Kidney (tissue), 14 donors: ENCODE measurements around the gene MMAA. TPM values are rescaled to one million over a fixed set of nuclear protein-coding genes. Genes with fewer than 3 reads are reported as not detected.

ENCODE experiments used
- DNase-seq, 5 donors: peaks; one replicate each; pipeline ENCODE4 v3.0.0-alpha.2; 2013 to 2020
- FAIRE-seq: peaks from 2 replicates; lab custom pipeline; 2012; peaks lifted over from hg19 to GRCh38; lab: Jason Lieb, UNC
- H3K27ac ChIP-seq, 2 donors: one replicate each; pipeline ENCODE4 v1.7.0; 2013; ENCODE audit warnings: low read depth in 2 of 2, low read length in 2 of 2, inconsistent platforms in 1 of 2
- H3K27me3 ChIP-seq: one replicate; pipeline ENCODE4 v1.7.1; 2013; ENCODE audit warnings: low read length, inconsistent platforms; ENCODE audit not compliant: control insufficient read depth, insufficient read depth
- H3K36me3 ChIP-seq, 3 donors: one replicate each; pipeline versions ENCODE4 v1.7.0 to v1.7.1; 2013; ENCODE audit warnings: low read length in 3 of 3, control low read depth in 1 of 3, inconsistent platforms in 1 of 3; ENCODE audit not compliant: insufficient read depth in 3 of 3, control insufficient read depth in 2 of 3
- H3K4me1 ChIP-seq, 3 donors: one replicate each; pipeline versions ENCODE4 v1.7.0 to v1.7.1; 2013; ENCODE audit warnings: low read length in 3 of 3, inconsistent platforms in 1 of 3, low read depth in 1 of 3; ENCODE audit not compliant: control insufficient read depth in 2 of 3, insufficient read depth in 2 of 3
- H3K4me3 ChIP-seq, 3 donors: one replicate each; pipeline versions ENCODE4 v1.7.0 to v1.8.1; 2013; ENCODE audit warnings: low read length in 3 of 3, control low read depth in 1 of 3, inconsistent platforms in 1 of 3
- H3K9ac ChIP-seq, 3 donors: one replicate each; pipeline versions ENCODE4 v1.7.0 to v1.7.1; 2013; ENCODE audit warnings: low read length in 3 of 3, control low read depth in 1 of 3, inconsistent platforms in 1 of 3
- H3K9me3 ChIP-seq, 3 donors: one replicate each; pipeline versions ENCODE4 v1.7.0 to v1.7.1; 2013; ENCODE audit warnings: low read length in 3 of 3, control low read depth in 1 of 3, inconsistent platforms in 1 of 3; ENCODE audit not compliant: control insufficient read depth in 2 of 3, insufficient read depth in 1 of 3
- intact Hi-C: fragments of 100-400 bp; cut with DNase I; formaldehyde crosslinking; loops from one replicate; pipeline ENCODE4 v1.11.1; 2022
- polyA plus RNA-seq: library from polyadenylated mRNA; stranded (reverse); fragments of 350-450 nt; fragmentation: Illumina TruSeq; extraction: RNeasy Lipid Tissue Mini Kit (QIAGEN cat#74804); gene quantifications from one replicate; pipeline ENCODE4 v1.2.3, GENCODE V29; 2014; ENCODE audit warnings: low read depth, low replicate concordance; ENCODE audit not compliant: insufficient read depth
- total RNA-seq: library from RNA; stranded (reverse); fragmentation: NEBNext Ultra II Directional; extraction: Animal tissue kit (Norgen Biotek cat#: 25700); gene quantifications from one replicate; pipeline ENCODE4 v1.2.1, GENCODE V29; 2021
- TF ChIP-seq, protein P1 (sequence below): IDR thresholded peaks from 3 replicates; pipeline ENCODE4 v1.5.1; 2012; ENCODE audit warnings: mild to moderate bottlenecking, moderate library complexity, borderline replicate concordance; ENCODE audit not compliant: insufficient read depth; ENCODE audit errors: extremely low read depth
- donor health status: control.
- donor health status: control.
- donor health status: control.
- donor health status: control.
- donor health status: control.
- donor health status: DM: yes; HTN: yes; CAD: no.
- donor health status: Normal renal cell carcinoma (clear cell type).

MMAA gene
- total and polyA plus RNA-seq, 2 donors from 2014 or later: 12.8 to 18.5 TPM

DNA sequence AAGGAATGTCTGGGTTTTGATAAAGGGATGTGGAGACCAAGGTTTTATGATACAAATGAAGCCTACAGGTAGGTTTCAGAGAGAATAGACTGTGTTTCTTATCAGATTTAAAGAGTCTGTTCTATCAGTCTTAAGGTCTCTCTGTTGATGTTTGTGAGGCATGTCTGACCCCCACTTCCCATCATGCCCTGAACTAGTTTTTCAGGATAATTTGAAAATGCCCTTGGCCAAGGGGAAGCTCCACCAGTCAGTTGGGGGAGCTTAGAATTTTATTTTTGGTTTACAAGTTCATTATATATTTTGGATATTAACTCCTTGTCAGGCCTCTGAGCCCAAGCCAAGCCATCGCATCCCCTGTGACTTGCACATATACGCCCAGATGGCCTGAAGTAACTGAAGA is 79.3 kb downstream of the MMAA start:
- no peaks in the 10 kb centered on the region for H3K27me3 ChIP-seq
- intact Hi-C loops: no loop called here
- no peak for DNase-seq
- H3K4me1 ChIP-seq: no peaks in the 10 kb centered on the region
- H3K9ac ChIP-seq: no peak overlapping the region
- H3K27ac ChIP-seq: no peak overlapping the region
- H3K4me3 ChIP-seq: no peak overlapping the region
- FAIRE-seq: no peak
- H3K9me3 ChIP-seq: no peaks in the 10 kb centered on the region
- no peaks in the 10 kb centered on the region for H3K36me3 ChIP-seq
- TF ChIP-seq, protein P1, sequence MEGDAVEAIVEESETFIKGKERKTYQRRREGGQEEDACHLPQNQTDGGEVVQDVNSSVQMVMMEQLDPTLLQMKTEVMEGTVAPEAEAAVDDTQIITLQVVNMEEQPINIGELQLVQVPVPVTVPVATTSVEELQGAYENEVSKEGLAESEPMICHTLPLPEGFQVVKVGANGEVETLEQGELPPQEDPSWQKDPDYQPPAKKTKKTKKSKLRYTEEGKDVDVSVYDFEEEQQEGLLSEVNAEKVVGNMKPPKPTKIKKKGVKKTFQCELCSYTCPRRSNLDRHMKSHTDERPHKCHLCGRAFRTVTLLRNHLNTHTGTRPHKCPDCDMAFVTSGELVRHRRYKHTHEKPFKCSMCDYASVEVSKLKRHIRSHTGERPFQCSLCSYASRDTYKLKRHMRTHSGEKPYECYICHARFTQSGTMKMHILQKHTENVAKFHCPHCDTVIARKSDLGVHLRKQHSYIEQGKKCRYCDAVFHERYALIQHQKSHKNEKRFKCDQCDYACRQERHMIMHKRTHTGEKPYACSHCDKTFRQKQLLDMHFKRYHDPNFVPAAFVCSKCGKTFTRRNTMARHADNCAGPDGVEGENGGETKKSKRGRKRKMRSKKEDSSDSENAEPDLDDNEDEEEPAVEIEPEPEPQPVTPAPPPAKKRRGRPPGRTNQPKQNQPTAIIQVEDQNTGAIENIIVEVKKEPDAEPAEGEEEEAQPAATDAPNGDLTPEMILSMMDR: no peak

DNA sequence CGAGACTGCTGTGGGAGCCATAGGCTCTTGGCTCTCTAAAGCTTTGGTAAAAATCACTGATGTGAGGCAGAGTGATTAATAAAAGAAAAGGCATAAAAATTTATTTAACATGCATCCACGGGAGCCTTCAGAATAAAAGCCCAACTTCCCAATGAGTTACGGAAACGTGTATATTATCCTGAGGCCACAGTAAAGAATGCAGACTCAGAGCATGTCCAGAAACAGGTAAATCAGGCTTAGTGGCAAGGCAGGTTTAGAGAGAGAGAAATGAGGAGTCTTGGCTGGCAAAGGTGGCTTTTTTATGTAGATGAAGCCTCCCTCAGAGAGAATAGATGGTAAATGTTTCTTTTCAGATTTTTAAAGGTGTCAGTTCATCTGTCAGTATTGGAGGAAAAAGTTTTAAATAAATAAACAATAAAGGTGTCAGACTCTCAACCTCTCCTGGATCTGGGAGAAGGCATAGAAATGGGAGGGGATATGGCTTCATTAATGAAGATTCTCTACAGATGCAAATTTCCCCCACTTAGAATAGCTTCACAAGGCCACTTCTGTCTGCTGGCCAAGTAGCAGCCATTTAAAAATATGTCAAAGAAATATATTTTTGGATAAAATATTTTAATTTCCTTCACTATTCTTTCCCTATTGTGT is 84.8 kb downstream of the MMAA start:
- Histone ChIP-seq H3K9ac (no peak overlapping the region), H3K27ac (no peak overlapping the region), H3K4me3 (no peak overlapping the region), H3K4me1 (peaks cover 0 to 3% (median 0%) of the 10 kb centered on the region in 3 donors), H3K36me3 (no peaks in the 10 kb centered on the region), H3K9me3 (no peaks in the 10 kb centered on the region), H3K27me3 (no peaks in the 10 kb centered on the region)
- intact Hi-C loops: no loop called here
- DNase-seq (peak in 3 of 5 donors; percentile 33 to 80 (median 79)), FAIRE-seq (no peak)
- TF ChIP-seq, protein P1: no peak

DNA sequence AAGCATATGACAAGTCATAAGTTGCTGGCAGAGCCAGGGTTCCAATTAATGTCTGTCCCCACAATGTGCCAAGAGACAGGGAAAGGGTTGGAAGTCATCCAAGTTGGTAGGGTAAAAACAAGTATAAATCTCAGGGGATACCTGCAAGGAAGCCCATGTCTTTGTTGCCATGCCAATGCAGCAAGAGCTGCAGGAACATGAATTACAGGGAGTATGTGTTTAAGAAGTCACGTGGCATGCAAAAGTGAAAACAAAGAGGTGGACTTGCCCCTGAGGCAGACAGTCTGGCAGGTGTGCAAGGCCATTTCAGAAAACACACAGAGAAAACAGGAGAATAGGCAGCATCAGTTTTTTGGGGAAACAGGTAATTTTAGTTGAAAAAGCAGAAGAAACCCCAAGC is 90.2 kb downstream of the MMAA start:
- FAIRE-seq (no peak), DNase-seq (peak in 1 of 5 donors; percentile 20)
- Histone ChIP-seq H3K27ac (peak overlapping the region in 1 of 2 donors; percentile 1), H3K4me1 (peaks cover 0 to 12% (median 5%) of the 10 kb centered on the region in 3 donors), H3K9me3 (no peaks in the 10 kb centered on the region), H3K27me3 (no peaks in the 10 kb centered on the region), H3K36me3 (no peaks in the 10 kb centered on the region), H3K4me3 (no peak overlapping the region), H3K9ac (no peak overlapping the region)
- intact Hi-C loops: no loop called here
- TF ChIP-seq, protein P1: no peak

Other genes starting within 250 kb of the MMAA start
- gene SMAD1, start 137.5 kb upstream of the MMAA start, total RNA-seq: 39.5 TPM
- 8.9 TPM for gene SMAD1, start 137.5 kb upstream of the MMAA start, polyA plus RNA-seq
- not detected for gene C4orf51, start 60.8 kb downstream of the MMAA start, total RNA-seq
- gene C4orf51, start 60.8 kb downstream of the MMAA start, polyA plus RNA-seq: not detected